Measurements from ENCODE around the gene CALHM5. TPM values are rescaled to one million over a fixed set of nuclear protein-coding genes. Genes with fewer than 3 reads are reported as not detected.

CALHM5 gene
- total RNA-seq, 4 donors from 2014 or later, result 0.27 to 3.8 (median 0.64) TPM; not detected in 1

GRCh38 chr6:116557893-116558292, 46.5 kb downstream of the CALHM5 start:
- WGBS, 2 donors (ENCODE audit: low coverage in 1 of 2), result 37% methylated on average over 5 of the region's 5 CpGs; no CpG with 5 or more reads in 1 of the 2 donors
- H3K9me3 ChIP-seq, result no peaks in the 10 kb centered on the region
- TF ChIP-seq POLR2AphosphoS5 (IDR thresholded peaks at IDR 0.05) (peak in 2 of 3 donors; percentile 22 to 27), EP300 (IDR thresholded peaks at IDR 0.05; ENCODE audit: low read depth) (no peak)
- H3K27me3 ChIP-seq, result peaks cover 5% of the 10 kb centered on the region
- H3K27ac ChIP-seq, result no peak overlapping the region
- intact Hi-C loops (cut with DNase I; ENCODE audit: low total_unique reads), result no loop called here
- H3K4me1 ChIP-seq, result peaks cover 0 to 4% (median 0%) of the 10 kb centered on the region in 4 donors
- DNase-seq, result no peak
- H3K4me3 ChIP-seq, result no peak overlapping the region
- in situ Hi-C loops (cut with MboI; ENCODE audit: low pct_ligation_motif_present in 1 of 4, low pct_unique_long_range_greater_than_20kb in 1 of 4, low sequenced_read_pairs in 3 of 4), result no loop called here
- H3K36me3 ChIP-seq, result no peaks in the 10 kb centered on the region

- Histone ChIP-seq H3K4me1 (peaks cover 0 to 5% (median 0%) of the 10 kb centered on the region in 4 donors), H3K4me3 (no peak overlapping the region), H3K27me3 (peaks cover 9% of the 10 kb centered on the region), H3K9me3 (no peaks in the 10 kb centered on the region), H3K27ac (no peak overlapping the region), H3K36me3 (no peaks in the 10 kb centered on the region)
- intact Hi-C loops (cut with DNase I; ENCODE audit: low total_unique reads) (no loop called here), in situ Hi-C loops (cut with MboI; ENCODE audit: low pct_ligation_motif_present in 1 of 4, low pct_unique_long_range_greater_than_20kb in 1 of 4, low sequenced_read_pairs in 3 of 4) (no loop called here)
- TF ChIP-seq, protein P1, sequence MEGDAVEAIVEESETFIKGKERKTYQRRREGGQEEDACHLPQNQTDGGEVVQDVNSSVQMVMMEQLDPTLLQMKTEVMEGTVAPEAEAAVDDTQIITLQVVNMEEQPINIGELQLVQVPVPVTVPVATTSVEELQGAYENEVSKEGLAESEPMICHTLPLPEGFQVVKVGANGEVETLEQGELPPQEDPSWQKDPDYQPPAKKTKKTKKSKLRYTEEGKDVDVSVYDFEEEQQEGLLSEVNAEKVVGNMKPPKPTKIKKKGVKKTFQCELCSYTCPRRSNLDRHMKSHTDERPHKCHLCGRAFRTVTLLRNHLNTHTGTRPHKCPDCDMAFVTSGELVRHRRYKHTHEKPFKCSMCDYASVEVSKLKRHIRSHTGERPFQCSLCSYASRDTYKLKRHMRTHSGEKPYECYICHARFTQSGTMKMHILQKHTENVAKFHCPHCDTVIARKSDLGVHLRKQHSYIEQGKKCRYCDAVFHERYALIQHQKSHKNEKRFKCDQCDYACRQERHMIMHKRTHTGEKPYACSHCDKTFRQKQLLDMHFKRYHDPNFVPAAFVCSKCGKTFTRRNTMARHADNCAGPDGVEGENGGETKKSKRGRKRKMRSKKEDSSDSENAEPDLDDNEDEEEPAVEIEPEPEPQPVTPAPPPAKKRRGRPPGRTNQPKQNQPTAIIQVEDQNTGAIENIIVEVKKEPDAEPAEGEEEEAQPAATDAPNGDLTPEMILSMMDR (IDR thresholded peaks at IDR 0.05), result no peak
- TF ChIP-seq POLR2A (IDR thresholded peaks at IDR 0.05) (no peak), POLR2AphosphoS5 (IDR thresholded peaks at IDR 0.05) (no peak), EP300 (IDR thresholded peaks at IDR 0.05; ENCODE audit: low read depth) (no peak)
- no peak for DNase-seq
- WGBS, 2 donors (ENCODE audit: low coverage in 1 of 2), result 79 to 81% methylated on average over 2 of the region's 2 CpGs
Observed at GRCh38 chr6:116560130-116560529, 48.7 kb downstream of the CALHM5 start.

- peak; percentile 75 for DNase-seq
- peak overlapping the region in 1 of 4 donors; percentile 33 for H3K4me3 ChIP-seq
- H3K9me3 ChIP-seq, result no peaks in the 10 kb centered on the region
- no peaks in the 10 kb centered on the region for H3K36me3 ChIP-seq
- in situ Hi-C loops (cut with MboI; ENCODE audit: low pct_ligation_motif_present in 1 of 4, low pct_unique_long_range_greater_than_20kb in 1 of 4, low sequenced_read_pairs in 3 of 4), result no loop called here
- intact Hi-C loops (cut with DNase I; ENCODE audit: low total_unique reads), result no loop called here
- H3K27me3 ChIP-seq, result peaks cover 18% of the 10 kb centered on the region
- TF ChIP-seq, protein P1 (IDR thresholded peaks at IDR 0.05), result peak; percentile 77 to 95 (median 87)
- no peak for TF ChIP-seq POLR2AphosphoS5 (IDR thresholded peaks at IDR 0.05)
- no peak for TF ChIP-seq POLR2A (IDR thresholded peaks at IDR 0.05)
- H3K4me1 ChIP-seq, result peaks cover 0 to 7% (median 0%) of the 10 kb centered on the region in 4 donors
- 43 to 44% methylated on average over 4 to 9 of the region's 9 CpGs for WGBS, 2 donors (ENCODE audit: low coverage in 1 of 2)
- H3K27ac ChIP-seq, result no peak overlapping the region
Observed at GRCh38 chr6:116561377-116562018, 50.1 kb downstream of the CALHM5 start.

DNA sequence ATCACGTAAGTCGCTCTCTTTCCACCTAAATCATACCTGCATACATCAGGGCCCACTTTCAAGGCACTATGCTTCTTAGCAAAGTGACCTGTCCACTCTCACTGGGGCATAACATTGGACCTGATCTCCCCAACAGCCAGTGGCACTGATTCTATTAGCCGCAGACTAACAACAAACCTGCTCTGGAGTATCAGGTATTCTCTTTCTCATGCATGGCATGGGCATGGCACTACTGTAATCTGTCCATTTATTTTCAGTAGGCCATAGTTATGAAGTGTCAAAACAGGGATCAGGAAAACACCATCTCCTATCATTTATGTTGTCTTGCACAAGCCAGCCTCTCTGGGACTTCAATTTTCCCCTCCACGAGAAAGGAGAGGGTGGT, 50.6 kb downstream of the CALHM5 start:
- H3K9me3 ChIP-seq, result no peaks in the 10 kb centered on the region
- H3K27me3 ChIP-seq, result peaks cover 18% of the 10 kb centered on the region
- intact Hi-C loops (cut with DNase I; ENCODE audit: low total_unique reads) (no loop called here), in situ Hi-C loops (cut with MboI; ENCODE audit: low pct_ligation_motif_present in 1 of 4, low pct_unique_long_range_greater_than_20kb in 1 of 4, low sequenced_read_pairs in 3 of 4) (no loop called here)
- no peak overlapping the region for H3K27ac ChIP-seq
- TF ChIP-seq POLR2AphosphoS5 (IDR thresholded peaks at IDR 0.05) (no peak), POLR2A (IDR thresholded peaks at IDR 0.05) (no peak), EP300 (IDR thresholded peaks at IDR 0.05; ENCODE audit: low read depth) (no peak)
- TF ChIP-seq, protein P1 (IDR thresholded peaks at IDR 0.05), result no peak
- peaks cover 0 to 7% (median 0%) of the 10 kb centered on the region in 4 donors for H3K4me1 ChIP-seq
- no peaks in the 10 kb centered on the region for H3K36me3 ChIP-seq
- 91% methylated on average over 4 of the region's 4 CpGs for WGBS, 2 donors (ENCODE audit: low coverage in 1 of 2)
- DNase-seq, result no peak
- no peak overlapping the region for H3K4me3 ChIP-seq
